SH-SY5Y (cell line): ENCODE results near the gene GMFB.

Experiments used
- GATA2 ChIP-seq: IDR thresholded peaks from 2 replicates; pipeline ENCODE4 v1.6.1; 2011; ENCODE audit warnings: mild to moderate bottlenecking, low read depth, low read length
- GATA3 ChIP-seq: IDR thresholded peaks from 2 replicates; pipeline ENCODE4 v1.6.1; 2011; ENCODE audit warnings: low read depth, mild to moderate bottlenecking, low read length, moderate library complexity

DNA sequence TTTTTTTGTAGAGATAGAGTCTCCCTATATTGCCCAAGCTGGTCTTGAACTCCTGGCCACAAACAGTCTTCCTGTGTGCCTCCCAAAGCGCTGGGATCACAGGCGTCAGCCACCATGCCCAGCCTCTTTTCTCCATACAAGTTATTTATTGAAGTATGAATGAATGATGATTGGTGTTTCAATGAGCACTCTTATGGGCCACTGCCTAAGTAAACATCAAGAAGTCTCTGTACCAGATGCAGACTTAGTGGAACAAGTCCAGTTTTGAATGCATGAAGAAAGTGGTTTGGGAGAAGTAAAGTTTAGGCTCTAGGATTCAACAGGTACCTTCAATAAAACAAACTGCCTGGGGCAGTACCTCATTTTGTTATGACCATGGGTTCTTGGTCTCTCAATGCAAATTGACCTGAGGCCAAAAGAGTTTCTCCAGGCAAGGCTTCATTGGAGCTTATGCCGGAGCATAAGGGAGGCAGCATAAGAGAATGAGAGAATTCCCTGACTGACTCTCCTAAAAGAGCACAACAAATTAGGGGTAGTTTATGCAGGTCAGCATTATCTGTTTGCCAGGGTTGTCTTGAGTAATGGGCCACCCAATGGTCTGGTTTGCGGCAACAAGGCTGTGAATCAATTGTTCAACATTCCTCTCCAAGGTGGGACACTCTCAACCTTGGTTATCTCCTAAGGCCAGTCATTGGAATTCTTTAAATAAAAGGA lies 1.1 kb upstream of the GMFB start:
- TF ChIP-seq GATA2 = no peak
- no peak for TF ChIP-seq GATA3
